Parathyroid adenoma (tissue), 2 donors: ENCODE results near the gene BRMS1.

Experiments used
- H2AFZ ChIP-seq: fragments of 300-600 bp; sonication (generic); one replicate; pipeline ENCODE4 v1.7.0; 2017; ENCODE audit warnings: antibody characterized with exemption, mild to moderate bottlenecking
- H3K27ac ChIP-seq: fragments of 300-600 bp; sonication (generic); one replicate; pipeline ENCODE4 v1.7.0; 2017
- H3K27me3 ChIP-seq: fragments of 300-600 bp; sonication (generic); one replicate; pipeline ENCODE4 v1.7.0; 2017; ENCODE audit warnings: low read length; ENCODE audit not compliant: control insufficient read depth, insufficient read depth
- H3K36me3 ChIP-seq: fragments of 300-600 bp; sonication (generic); one replicate; pipeline ENCODE4 v1.7.0; 2017; ENCODE audit warnings: low read length; ENCODE audit not compliant: control insufficient read depth, insufficient read depth
- H3K4me1 ChIP-seq: fragments of 300-600 bp; sonication (generic); one replicate; pipeline ENCODE4 v1.7.0; 2017; ENCODE audit warnings: control low read depth
- H3K4me2 ChIP-seq: fragments of 300-600 bp; sonication (generic); one replicate; pipeline ENCODE4 v1.7.0; 2017; ENCODE audit warnings: low read length
- H3K4me3 ChIP-seq: fragments of 300-600 bp; sonication (generic); one replicate; pipeline ENCODE4 v1.7.0; 2017; ENCODE audit warnings: low read depth, low read length
- H3K79me2 ChIP-seq: fragments of 300-600 bp; sonication (generic); one replicate; pipeline ENCODE4 v1.7.0; 2017; ENCODE audit warnings: control low read depth
- H3K9ac ChIP-seq: fragments of 300-600 bp; sonication (generic); one replicate; pipeline ENCODE4 v1.7.0; 2017; ENCODE audit warnings: mild to moderate bottlenecking
- H3K9me3 ChIP-seq: fragments of 300-600 bp; sonication (generic); one replicate; pipeline ENCODE4 v1.7.0; 2017; ENCODE audit warnings: low read length; ENCODE audit not compliant: control insufficient read depth
- CTCF ChIP-seq: fragments of 300-600 bp; sonication (generic); IDR thresholded peaks from one replicate; pipeline ENCODE4 v1.7.0; 2017; ENCODE audit warnings: antibody characterized with exemption, mild to moderate bottlenecking
- donor health status: primary hyperparathyroidism.

The BRMS1 gene

GRCh38 chr11:66335531-66336233 is 9.2 kb downstream of the BRMS1 start:
- H3K4me3 ChIP-seq: peak overlapping the region; percentile 26
- no peaks in the 10 kb centered on the region for H3K27me3 ChIP-seq
- no peak for TF ChIP-seq CTCF
- H3K4me2 ChIP-seq: peak overlapping the region; percentile 44
- H3K9me3 ChIP-seq: no peaks in the 10 kb centered on the region
- H2AFZ ChIP-seq: peak overlapping the region; percentile 62
- H3K4me1 ChIP-seq: no peaks in the 10 kb centered on the region
- no peaks in the 10 kb centered on the region for H3K79me2 ChIP-seq
- H3K9ac ChIP-seq: no peak overlapping the region
- H3K36me3 ChIP-seq: no peaks in the 10 kb centered on the region
- H3K27ac ChIP-seq: peak overlapping the region; percentile 6

GRCh38 chr11:66334605-66335442 is 10.1 kb downstream of the BRMS1 start:
- H3K4me2 ChIP-seq: no peak overlapping the region
- no peak overlapping the region for H3K27ac ChIP-seq
- H3K4me1 ChIP-seq: no peaks in the 10 kb centered on the region
- no peaks in the 10 kb centered on the region for H3K36me3 ChIP-seq
- no peak for TF ChIP-seq CTCF
- H3K9ac ChIP-seq: no peak overlapping the region
- H2AFZ ChIP-seq: no peak overlapping the region
- no peaks in the 10 kb centered on the region for H3K27me3 ChIP-seq
- no peak overlapping the region for H3K4me3 ChIP-seq
- no peaks in the 10 kb centered on the region for H3K9me3 ChIP-seq
- no peaks in the 10 kb centered on the region for H3K79me2 ChIP-seq

DNA sequence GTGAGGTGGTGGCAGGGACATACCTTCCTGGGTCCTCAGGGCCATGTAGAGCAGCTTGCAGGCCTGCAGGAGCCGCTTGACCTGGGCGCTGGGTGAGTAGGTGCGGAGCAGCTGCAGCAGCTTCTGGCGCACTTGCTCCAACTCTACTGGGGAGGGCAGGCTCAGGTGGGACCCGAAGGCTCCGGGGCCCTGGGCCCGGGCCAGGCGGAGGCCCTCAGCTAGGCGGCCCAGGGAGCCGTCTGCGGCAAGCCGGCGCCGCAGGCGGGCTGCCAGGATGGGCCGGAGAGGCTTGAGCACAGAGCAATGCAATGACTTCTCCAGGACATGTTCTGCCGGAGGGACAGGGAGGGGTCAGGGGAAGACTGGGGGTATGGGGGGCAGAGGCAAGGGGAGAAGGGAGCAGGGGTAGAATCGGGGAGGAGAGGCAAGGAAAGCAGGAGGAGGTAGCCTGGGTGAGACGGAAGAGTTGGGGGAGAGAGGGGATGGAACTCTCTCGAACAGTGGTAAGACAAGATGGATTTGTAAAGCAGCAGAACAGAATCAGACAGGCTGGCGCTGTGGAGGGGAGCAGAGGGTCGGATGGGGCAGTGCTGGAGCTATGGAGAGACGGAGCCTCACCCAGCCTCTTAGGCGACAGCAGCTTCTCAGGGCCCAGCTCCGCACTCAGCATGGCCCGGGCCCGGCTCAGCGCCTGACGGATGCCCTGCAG is 10.9 kb downstream of the BRMS1 start:
- H3K4me1 ChIP-seq: no peaks in the 10 kb centered on the region
- no peak for TF ChIP-seq CTCF
- no peak overlapping the region for H3K4me2 ChIP-seq
- H3K27me3 ChIP-seq: no peaks in the 10 kb centered on the region
- no peaks in the 10 kb centered on the region for H3K79me2 ChIP-seq
- H3K36me3 ChIP-seq: no peaks in the 10 kb centered on the region
- no peaks in the 10 kb centered on the region for H3K9me3 ChIP-seq
- H3K4me3 ChIP-seq: no peak overlapping the region
- no peak overlapping the region for H3K27ac ChIP-seq
- H2AFZ ChIP-seq: no peak overlapping the region
- no peak overlapping the region for H3K9ac ChIP-seq

DNA sequence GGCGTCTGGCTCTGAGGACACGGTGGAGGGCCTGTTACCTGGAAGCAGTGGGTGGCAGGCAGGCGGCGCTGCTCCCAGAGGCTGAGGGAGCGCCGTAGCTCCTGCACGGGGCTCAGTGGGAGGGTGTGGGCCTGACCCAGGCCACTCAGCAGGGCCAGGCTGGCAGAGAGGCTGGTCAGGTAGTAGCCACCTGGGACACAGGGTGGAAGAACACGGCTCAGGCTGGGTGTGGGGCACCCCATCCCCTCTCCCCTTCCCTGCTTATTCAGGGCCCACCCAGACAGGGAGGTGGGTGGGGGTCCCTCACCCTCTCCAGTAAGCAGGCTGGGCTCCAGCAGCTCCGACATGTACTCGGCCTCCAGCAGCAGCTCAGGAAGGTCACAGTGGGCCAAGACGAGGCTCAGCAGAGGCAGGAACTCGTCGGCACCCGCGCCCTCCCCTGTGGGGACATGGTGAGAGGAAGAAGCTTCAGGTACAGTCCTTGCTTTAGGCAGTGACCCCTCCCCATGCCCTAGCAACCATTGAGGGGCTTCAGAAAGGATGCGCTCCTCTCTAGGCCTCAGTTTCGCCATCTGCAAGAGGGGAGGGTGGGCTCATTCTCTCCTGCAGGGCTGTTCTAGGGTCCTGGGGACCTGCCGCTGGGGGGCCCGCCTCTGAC is 11.6 kb downstream of the BRMS1 start:
- H3K79me2 ChIP-seq: no peaks in the 10 kb centered on the region
- H3K36me3 ChIP-seq: no peaks in the 10 kb centered on the region
- no peak for TF ChIP-seq CTCF
- no peaks in the 10 kb centered on the region for H3K27me3 ChIP-seq
- no peak overlapping the region for H2AFZ ChIP-seq
- no peak overlapping the region for H3K9ac ChIP-seq
- H3K4me2 ChIP-seq: no peak overlapping the region
- H3K4me1 ChIP-seq: no peaks in the 10 kb centered on the region
- no peaks in the 10 kb centered on the region for H3K9me3 ChIP-seq
- H3K4me3 ChIP-seq: no peak overlapping the region
- no peak overlapping the region for H3K27ac ChIP-seq
